ENCODE data around the gene CEP192.

Gene CEP192

DNA sequence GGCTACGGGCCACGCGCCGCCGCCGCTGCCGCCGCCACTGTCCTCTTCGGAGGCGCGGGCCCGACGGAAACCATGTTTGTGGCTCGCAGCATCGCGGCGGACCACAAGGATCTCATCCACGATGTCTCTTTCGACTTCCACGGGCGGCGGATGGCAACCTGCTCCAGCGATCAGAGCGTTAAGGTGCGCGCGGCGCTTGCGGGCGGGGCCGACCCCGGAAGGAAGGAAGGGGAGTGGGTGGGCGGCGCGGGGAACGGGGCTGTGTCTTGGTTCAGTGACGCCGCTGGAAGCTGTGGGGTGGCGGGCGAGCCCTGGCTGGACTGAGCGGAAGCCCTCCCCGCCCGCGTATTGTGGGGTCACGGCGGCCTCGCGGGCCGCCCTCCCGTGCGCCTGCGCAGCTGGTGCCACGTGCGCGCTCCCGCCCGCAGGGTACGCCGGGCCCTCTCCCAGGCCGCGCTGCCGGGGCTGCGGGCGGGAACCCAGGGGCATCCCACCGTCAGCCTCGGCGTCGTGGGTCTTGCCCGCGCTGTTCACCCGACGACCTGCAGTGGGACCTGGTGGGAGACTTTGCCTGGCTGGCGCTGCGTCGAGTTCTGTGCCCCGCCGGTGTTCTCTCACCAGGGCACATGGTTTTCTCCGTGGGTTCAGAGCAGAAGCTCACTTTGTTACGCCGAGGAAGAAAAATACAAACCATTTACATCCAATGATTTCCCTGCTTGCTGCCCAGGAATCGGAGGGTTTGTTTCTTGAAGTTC, 42.9 kb upstream of the CEP192 start (continued):
- TF ChIP-seq RBAK (tag by site-specific recombination; IDR thresholded peaks at IDR 0.05) (no peak), EGR2 (tag by site-specific recombination; IDR thresholded peaks at IDR 0.05; ENCODE audit: low read depth) (peak; percentile 74), ZFHX2 (tag by site-specific recombination; conservative IDR thresholded peaks at IDR 0.05) (peak; percentile 95), ZNF677 (tag by site-specific recombination; IDR thresholded peaks at IDR 0.05) (no peak), ZNF292 (tag by site-specific recombination; IDR thresholded peaks at IDR 0.05; ENCODE audit: borderline replicate concordance, low read depth) (no peak), ZIC2 (tag by site-specific recombination; IDR thresholded peaks at IDR 0.05) (peak; percentile 73), ZBTB8A (tag by site-specific recombination; IDR thresholded peaks at IDR 0.05) (peak; percentile 69), ZNF747 (tag by site-specific recombination; IDR thresholded peaks at IDR 0.05) (no peak), ZFP41 (tag by site-specific recombination; IDR thresholded peaks at IDR 0.05; ENCODE audit: borderline replicate concordance) (no peak), TCF7L2 (IDR thresholded peaks at IDR 0.05; ENCODE audit: borderline replicate concordance, low read depth, low read length) (no peak), KLF10 (tag by site-specific recombination; IDR thresholded peaks at IDR 0.05) (peak; percentile 81), ZNF529 (tag by site-specific recombination; IDR thresholded peaks at IDR 0.05; ENCODE audit: insufficient replicate concordance) (no peak), ZNF629 (tag by site-specific recombination; IDR thresholded peaks at IDR 0.05) (peak; percentile 71), SCRT1 (tag by site-specific recombination; IDR thresholded peaks at IDR 0.05; ENCODE audit: borderline replicate concordance) (no peak), ZNF248 (tag by site-specific recombination; IDR thresholded peaks at IDR 0.05) (no peak), ZNF777 (tag by site-specific recombination; IDR thresholded peaks at IDR 0.05; ENCODE audit: borderline replicate concordance) (peak; percentile 96), WT1 (tag by site-specific recombination; IDR thresholded peaks at IDR 0.05) (peak; percentile 27; the same call in 1 of the 2 replicates), ZNF157 (tag by site-specific recombination; IDR thresholded peaks at IDR 0.05) (no peak), ZNF76 (tag by site-specific recombination; IDR thresholded peaks at IDR 0.05; ENCODE audit: borderline replicate concordance, low read depth) (peak; percentile 53; the same call in 1 of the 2 replicates), KLF1 (tag by site-specific recombination; IDR thresholded peaks at IDR 0.05) (no peak; the same call in none of the 2 replicates), ZSCAN30 (tag by site-specific recombination; IDR thresholded peaks at IDR 0.05) (peak; percentile 92), ZNF274 (IDR thresholded peaks at IDR 0.05; ENCODE audit: low read length) (no peak), ZNF274 (tag by site-specific recombination; IDR thresholded peaks at IDR 0.05; ENCODE audit: borderline replicate concordance) (no peak), GLIS2 (tag by site-specific recombination; IDR thresholded peaks at IDR 0.05) (peak; percentile 90), ZNF433 (tag by site-specific recombination; IDR thresholded peaks at IDR 0.05; ENCODE audit: low read depth) (no peak), KLF16 (tag by site-specific recombination; IDR thresholded peaks at IDR 0.05) (peak; percentile 94), ZNF843 (tag by site-specific recombination; IDR thresholded peaks at IDR 0.05) (peak; percentile 41), ZNF112 (tag by site-specific recombination; IDR thresholded peaks at IDR 0.05) (no peak), ZNF354C (tag by site-specific recombination; IDR thresholded peaks at IDR 0.05; ENCODE audit: borderline replicate concordance, low read depth) (no peak)
- TF ChIP-seq, protein P1, sequence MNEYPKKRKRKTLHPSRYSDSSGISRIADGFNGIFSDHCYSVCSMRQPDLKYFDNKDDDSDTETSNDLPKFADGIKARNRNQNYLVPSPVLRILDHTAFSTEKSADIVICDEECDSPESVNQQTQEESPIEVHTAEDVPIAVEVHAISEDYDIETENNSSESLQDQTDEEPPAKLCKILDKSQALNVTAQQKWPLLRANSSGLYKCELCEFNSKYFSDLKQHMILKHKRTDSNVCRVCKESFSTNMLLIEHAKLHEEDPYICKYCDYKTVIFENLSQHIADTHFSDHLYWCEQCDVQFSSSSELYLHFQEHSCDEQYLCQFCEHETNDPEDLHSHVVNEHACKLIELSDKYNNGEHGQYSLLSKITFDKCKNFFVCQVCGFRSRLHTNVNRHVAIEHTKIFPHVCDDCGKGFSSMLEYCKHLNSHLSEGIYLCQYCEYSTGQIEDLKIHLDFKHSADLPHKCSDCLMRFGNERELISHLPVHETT (tag by site-specific recombination; IDR thresholded peaks at IDR 0.05), result peak; percentile 57; the same call in 1 of the 2 replicates
- TF ChIP-seq, protein P2, sequence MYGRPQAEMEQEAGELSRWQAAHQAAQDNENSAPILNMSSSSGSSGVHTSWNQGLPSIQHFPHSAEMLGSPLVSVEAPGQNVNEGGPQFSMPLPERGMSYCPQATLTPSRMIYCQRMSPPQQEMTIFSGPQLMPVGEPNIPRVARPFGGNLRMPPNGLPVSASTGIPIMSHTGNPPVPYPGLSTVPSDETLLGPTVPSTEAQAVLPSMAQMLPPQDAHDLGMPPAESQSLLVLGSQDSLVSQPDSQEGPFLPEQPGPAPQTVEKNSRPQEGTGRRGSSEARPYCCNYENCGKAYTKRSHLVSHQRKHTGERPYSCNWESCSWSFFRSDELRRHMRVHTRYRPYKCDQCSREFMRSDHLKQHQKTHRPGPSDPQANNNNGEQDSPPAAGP (tag by site-specific recombination; IDR thresholded peaks at IDR 0.05), result peak; percentile 75
- TF ChIP-seq, protein P3, sequence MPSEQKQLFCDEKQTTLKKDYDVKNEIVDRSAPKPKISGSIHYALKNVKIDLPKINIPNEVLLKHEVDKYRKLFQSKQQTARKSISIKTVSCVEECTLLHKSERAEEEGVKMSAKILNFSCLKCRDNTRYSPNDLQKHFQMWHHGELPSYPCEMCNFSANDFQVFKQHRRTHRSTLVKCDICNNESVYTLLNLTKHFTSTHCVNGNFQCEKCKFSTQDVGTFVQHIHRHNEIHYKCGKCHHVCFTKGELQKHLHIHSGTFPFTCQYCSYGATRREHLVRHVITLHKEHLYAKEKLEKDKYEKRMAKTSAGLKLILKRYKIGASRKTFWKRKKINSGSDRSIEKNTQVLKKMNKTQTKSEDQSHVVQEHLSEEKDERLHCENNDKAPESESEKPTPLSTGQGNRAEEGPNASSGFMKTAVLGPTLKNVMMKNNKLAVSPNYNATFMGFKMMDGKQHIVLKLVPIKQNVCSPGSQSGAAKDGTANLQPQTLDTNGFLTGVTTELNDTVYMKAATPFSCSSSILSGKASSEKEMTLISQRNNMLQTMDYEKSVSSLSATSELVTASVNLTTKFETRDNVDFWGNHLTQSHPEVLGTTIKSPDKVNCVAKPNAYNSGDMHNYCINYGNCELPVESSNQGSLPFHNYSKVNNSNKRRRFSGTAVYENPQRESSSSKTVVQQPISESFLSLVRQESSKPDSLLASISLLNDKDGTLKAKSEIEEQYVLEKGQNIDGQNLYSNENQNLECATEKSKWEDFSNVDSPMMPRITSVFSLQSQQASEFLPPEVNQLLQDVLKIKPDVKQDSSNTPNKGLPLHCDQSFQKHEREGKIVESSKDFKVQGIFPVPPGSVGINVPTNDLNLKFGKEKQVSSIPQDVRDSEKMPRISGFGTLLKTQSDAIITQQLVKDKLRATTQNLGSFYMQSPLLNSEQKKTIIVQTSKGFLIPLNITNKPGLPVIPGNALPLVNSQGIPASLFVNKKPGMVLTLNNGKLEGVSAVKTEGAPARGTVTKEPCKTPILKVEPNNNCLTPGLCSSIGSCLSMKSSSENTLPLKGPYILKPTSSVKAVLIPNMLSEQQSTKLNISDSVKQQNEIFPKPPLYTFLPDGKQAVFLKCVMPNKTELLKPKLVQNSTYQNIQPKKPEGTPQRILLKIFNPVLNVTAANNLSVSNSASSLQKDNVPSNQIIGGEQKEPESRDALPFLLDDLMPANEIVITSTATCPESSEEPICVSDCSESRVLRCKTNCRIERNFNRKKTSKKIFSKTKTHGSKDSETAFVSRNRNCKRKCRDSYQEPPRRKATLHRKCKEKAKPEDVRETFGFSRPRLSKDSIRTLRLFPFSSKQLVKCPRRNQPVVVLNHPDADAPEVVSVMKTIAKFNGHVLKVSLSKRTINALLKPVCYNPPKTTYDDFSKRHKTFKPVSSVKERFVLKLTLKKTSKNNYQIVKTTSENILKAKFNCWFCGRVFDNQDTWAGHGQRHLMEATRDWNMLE (tag by site-specific recombination; conservative IDR thresholded peaks at IDR 0.05; ENCODE audit: low read depth), result no peak
- TF ChIP-seq, protein P4, sequence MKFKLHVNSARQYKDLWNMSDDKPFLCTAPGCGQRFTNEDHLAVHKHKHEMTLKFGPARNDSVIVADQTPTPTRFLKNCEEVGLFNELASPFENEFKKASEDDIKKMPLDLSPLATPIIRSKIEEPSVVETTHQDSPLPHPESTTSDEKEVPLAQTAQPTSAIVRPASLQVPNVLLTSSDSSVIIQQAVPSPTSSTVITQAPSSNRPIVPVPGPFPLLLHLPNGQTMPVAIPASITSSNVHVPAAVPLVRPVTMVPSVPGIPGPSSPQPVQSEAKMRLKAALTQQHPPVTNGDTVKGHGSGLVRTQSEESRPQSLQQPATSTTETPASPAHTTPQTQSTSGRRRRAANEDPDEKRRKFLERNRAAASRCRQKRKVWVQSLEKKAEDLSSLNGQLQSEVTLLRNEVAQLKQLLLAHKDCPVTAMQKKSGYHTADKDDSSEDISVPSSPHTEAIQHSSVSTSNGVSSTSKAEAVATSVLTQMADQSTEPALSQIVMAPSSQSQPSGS (tag by site-specific recombination; IDR thresholded peaks at IDR 0.05; ENCODE audit: low read depth), result no peak
